ENCODE measurements around the gene BMPER.

BMPER gene

DNA sequence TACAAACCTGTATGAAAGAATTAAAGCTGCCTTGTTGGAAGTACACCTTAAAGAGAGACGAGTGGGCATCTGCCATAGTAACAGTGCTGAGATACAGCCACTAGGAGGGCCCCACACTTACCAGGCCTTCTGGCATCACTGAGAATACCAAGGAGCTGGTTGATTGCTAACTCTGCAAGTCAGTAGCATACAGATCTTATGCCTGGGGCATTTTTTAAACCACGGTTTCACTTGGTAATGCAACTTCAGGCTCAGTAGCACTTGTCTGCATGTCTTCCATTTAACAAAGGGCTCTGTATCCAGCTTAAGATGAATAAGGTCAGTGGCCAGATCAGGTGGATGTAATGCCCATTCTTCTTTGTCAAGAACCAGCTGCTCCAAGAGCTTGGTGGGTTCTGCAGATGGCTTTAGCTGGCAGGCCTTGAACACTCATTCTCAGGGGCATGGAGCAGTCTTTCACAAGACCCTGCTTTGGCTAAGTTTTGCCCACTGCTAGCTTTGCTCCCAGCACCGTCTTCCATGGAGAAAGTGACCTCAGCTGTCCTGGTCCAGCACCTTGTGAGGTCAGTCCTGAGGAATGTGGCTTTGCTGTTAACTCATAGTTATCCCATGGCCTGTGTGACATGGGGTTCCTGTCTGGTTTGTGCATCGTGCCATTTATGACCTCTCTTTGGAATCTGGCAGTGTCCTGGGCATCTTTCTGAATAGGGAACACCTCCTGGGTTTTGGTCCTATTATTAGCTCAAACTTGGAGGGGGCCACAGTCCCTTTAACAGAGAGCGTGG is 68.1 kb downstream of the BMPER start:
- DNase-seq, result no peak

DNA sequence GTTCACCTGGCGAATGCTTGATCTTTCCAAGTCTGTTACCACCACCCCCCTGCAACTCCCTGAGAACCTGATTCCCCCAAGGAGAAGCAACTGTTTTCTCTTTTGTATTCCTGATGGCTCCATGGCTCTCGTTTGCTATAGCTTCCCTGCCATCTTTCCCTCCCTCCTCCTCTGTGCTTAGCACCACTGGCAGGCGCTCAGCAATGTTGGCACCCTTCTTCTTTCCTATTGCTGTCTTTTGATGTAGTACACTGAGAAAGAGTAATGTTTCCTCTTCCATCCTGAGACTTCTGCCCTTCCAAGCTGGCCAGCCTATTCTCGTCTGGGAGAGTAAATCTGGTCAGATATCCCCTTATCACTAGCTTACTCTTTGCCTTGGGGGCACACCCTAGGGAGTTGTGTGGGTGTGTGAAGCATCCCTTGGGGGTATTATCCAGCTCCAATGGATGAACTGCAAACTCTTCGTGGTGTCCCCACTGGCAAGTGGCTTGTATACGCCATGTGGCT is 74.0 kb downstream of the BMPER start:
- no peak for DNase-seq

DNA sequence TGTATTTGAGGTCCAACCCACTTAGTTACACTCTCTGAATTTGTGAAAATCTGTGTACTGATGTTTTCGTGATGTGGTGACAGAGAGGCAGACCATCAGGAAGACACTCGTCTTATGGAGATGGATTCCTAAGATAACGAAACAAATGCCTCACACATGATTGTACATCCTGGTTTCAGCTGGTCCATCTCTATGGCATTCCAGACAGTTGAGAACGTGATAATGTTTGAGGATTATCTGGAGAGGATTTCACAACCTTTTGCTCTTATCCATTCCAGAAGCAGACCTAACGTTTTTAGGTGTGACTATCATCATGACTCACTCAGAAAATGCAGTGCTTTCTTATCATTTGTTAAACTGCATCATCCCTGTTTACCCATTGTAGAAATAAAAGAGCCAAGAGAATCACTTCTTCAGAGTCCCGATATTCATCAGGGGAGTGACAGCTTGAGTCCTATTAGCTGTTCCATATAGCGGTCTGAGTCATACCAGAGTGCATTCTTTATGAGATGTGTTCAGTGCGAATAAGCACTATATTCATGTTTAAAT is 74.5 kb downstream of the BMPER start:
- no peak for DNase-seq

DNA sequence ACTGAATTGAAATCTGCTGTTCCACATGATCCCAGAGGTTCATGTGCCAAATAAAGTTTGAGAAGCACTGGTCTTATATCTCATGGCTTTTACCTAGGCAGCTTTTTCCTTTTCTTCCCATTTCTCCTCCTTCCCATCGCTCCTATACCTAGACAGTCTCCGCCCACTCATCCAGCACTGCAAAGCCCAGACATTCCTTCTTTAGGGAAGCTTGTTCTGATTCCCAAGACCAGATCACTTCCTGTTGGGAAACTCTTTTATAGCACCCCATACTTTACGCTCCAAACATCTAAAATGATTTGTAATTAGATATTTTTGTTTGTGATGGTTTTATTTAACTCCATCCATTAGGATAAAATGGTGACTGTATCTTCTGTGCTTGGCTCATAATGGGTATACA is 75.9 kb downstream of the BMPER start:
- no peak for DNase-seq

DNA sequence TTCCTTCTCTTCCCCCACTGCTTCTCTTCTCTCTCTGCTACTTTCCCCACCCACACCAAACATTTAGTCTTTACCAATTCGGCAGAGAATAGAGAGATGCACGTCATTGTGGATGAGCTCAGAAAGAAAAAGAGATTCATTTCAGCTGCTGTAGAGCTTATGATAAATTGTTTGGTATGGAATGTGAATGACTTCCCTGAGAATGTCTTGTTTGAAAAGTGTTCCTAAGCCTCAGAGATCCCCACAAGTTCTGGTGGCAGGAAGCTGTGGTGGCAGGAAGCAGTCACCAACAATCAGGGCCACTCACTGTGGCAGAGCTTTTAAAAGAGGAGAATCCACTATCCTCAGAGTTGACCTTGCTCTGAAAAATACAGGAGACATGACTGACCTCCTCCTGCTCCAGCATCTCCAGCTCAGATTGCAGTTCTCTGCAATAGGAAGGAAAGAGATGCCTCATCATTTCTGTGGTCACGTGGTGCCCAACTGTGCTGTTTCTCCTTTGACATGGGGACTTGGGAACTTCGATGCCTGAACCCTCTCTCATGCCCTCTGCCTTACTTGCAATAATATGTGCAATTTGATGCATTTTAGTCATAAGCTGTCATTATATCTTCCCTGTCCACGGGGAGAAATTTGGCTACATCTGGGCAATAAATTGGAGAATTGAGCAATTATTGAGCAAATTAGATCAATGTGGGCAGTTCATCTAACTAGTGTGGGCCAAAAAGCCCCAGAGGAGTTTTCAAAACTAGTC is 76.5 kb downstream of the BMPER start:
- no peak for DNase-seq

- DNase-seq, result no peak
Observed at GRCh38 chr7:33982425-33982786, 77.1 kb downstream of the BMPER start.

GRCh38 chr7:33986451-33986850 is 81.1 kb downstream of the BMPER start:
- DNase-seq, result no peak

DNA sequence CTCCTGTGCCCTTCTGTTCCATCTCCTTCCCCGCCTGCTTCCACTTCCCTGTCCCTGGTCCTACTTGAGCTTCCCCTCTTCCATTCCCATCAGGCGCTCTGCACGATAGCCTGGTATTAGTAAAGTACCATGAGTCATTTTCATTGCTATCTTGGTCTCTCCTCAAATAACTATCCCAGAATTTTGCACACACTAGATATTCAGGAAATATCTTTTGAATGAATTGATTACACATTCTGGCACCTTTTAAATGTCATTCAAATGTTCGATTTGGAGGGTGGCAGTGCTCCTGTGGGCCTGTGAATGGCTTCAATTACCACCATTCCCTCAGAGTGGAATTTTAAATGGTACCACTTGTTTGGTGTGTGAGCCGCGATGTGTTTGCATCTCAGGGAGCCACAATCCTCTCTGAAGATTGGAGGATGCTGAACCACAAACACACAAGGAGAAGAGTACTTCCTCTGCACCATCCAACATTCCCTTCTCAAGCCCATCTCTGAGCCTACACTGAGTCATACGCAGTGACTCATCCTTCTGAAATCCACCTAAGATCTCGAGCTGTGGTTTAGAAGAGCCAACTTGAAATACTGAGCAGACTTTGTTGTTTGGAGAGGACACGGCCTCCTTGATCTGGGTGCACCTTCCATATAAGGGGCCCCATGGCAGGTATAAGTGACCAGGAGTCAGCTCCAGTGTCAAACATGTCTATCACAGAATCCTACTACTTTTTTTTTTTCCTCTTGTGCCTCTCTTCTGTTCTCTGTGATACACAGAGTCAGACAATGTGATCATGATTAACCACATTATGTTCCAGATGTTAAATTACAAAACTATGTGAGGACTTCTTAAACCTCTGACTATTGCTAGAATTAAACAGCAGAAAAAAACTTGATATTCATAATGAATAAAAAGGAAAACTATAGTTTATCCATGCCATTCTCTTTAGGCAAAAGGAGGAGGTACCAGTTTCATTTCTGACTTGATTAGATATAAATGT is 81.9 kb downstream of the BMPER start:
- DNase-seq, result no peak

- DNase-seq, result no peak
Observed at GRCh38 chr7:33996899-33997298, 91.6 kb downstream of the BMPER start.

DNA sequence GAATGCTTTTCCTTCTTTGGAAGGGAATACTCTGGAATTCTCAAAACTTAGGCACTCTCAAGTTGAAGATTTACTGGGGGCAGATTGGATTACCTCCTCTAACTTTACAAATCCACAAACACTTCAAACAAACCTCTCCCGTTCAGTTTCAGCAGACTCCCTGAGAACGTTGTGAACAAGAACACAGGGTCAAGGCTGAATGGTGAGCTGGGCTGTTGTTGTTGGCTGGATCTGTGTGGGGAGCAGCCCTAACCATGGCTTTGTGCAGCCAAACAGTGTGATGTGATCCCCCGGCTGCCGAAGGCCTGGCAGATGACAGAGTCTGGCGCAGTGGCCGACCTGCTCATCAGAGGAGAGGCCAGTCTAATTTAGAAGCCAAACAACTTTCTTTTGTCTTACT is 93.1 kb downstream of the BMPER start:
- DNase-seq, result no peak

GRCh38 chr7:34011017-34011695 is 105.8 kb downstream of the BMPER start:
- no peak for DNase-seq

DNA sequence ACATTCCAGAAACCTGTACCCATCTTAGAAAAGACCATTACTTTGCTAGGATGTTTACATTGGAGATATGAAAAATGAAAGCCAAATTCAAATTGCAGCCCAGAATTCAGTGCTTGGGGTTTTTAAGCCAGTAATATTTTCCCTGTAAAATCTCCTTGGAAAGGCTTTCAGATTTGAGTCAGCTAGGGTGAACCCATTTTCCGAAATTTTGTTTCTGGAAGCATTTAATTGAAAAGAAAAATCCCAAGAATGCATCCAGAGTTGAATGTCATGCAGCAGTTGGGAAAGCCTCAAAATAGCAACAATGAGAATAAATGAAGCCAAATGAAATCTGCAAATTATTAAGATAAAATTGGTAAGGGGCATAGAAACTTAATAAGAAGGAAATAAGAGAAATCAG is 106.4 kb downstream of the BMPER start:
- DNase-seq, result no peak

DNA sequence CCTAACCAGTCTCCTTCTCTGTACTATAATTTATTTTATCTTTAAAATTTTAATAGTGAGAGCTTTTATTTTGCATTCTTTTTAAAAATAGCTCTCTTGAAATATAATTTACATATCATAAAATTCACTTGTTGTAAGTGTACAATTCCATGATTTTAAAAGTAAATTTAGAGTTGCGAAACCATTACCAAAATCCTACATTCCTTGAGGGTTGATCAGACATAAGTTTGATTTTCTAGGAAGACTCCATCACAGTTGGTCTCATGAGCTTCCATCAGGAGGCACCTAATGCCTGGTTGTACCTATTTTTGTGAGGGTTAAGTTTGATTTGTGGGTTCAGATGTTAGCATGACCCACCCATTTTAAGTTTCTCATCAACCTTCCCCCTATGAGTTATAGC is 108.1 kb downstream of the BMPER start:
- no peak for DNase-seq

- no peak for DNase-seq
Observed at GRCh38 chr7:34015651-34016050, 110.3 kb downstream of the BMPER start.

- DNase-seq, result no peak
Observed at GRCh38 chr7:34016876-34017275, 111.5 kb downstream of the BMPER start.

DNA sequence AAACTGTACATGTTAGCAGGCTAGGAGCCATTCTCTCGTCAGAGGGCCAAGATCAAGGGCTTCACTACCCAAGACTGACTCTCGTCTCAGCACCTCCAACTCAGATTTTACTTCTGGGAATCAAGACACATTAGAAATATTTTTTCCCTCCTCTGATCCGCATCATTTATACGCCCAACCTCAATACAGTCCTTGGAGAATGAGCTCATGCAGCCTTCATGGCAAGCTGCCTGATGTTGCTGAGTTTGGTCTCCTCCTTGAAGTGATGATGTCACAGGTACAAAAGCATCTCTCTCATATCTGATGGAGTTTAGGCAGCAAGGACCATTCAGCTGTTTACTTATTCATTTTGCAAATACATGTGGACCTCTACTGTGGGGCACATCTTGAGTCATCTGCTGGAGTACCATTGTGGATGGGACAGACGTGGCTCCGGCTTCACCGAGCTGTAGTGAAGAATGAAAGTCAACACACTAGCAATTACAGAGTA is 114.0 kb downstream of the BMPER start:
- DNase-seq, result no peak

GRCh38 chr7:34022626-34023025 is 117.3 kb downstream of the BMPER start:
- DNase-seq, result no peak

- DNase-seq, result no peak
Observed at GRCh38 chr7:34025600-34025999, 120.3 kb downstream of the BMPER start.

DNA sequence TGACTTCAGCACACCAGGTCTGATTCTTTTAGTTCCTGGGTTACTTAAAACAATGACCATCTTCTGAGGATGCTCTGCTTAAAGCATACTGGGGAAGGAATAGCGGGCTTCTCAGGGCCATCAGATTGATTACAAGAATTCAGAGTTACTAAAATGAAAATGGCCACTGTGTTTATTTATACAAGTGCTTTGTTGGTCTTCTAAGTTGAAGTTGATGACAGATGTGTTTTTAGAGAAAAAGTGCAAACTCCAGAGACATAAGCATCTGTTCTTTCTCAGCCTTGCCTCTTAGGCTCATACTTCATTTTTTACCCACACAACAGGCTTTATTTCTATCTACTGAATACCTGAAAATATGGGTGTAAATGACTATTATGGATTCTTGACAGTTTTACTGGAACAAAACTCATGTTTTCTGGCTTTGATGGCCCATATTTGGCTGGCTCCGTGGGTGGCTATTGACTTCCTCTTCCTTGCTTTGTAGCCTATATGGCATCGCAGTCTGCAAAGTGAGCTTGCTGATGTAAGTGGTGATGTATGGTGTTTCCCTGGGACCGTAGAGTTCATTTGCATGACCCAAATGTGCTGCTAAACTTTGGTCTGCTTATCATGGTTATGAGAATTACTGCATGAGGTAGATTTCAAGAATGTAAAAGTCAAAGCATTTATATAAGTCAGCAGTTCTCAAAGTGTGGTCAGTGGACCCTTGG is 121.3 kb downstream of the BMPER start:
- no peak for DNase-seq

- DNase-seq, result no peak
Observed at GRCh38 chr7:34031156-34031555, 125.8 kb downstream of the BMPER start.

DNA sequence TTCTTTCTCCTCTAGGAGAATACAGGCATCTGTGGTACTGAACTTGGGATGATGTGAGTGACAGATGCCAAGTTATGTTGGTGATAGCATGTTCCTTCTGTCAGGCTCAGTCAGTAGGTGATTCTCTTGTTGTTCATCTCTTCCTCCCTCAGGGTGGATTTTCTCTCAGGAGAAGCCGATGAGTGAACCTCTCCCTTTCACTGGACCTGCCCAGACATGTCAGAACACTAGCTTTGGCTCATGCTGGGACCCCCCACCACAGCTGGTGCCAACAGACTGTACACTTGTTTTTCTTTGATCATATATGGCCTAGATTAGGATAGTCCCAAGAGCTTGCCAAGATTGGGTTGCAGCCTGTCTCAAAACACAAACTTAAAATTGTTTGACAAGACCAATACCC is 129.4 kb downstream of the BMPER start:
- no peak for DNase-seq
